Transverse colon (tissue), 4 donors: ENCODE measurements around the gene DSG2. TPM values are rescaled to one million over a fixed set of nuclear protein-coding genes. Genes with fewer than 3 reads are reported as not detected.

ENCODE experiments used
- DNase-seq: peaks from one replicate; pipeline ENCODE4 v3.0.0-alpha.2; 2019
- H3K27ac ChIP-seq, 4 donors: fragments of 200-600 bp; sonication (generic); 2 replicates each; pipeline ENCODE4 v1.5.1; 2016 to 2018; ENCODE audit warnings: inconsistent platforms in 4 of 4
- H3K27me3 ChIP-seq: fragments of 200-600 bp; sonication (generic); 2 replicates; pipeline ENCODE4 v1.5.1; 2017; ENCODE audit warnings: inconsistent platforms
- H3K36me3 ChIP-seq, 4 donors: fragments of 200-600 bp; sonication (generic); 2 replicates each; pipeline ENCODE4 v1.5.1; 2017 to 2019; ENCODE audit warnings: inconsistent platforms in 4 of 4
- H3K4me1 ChIP-seq, 4 donors: fragments of 200-600 bp; sonication (generic); 2 replicates each; pipeline ENCODE4 v1.5.1; 2017 to 2020; ENCODE audit warnings: inconsistent platforms in 4 of 4
- H3K4me3 ChIP-seq, 4 donors: fragments of 200-600 bp; sonication (generic); 1 replicate in 1 of 4; 2 replicates in 3 of 4; pipeline versions ENCODE4 v1.5.1 to v1.6.1; 2017 to 2019; ENCODE audit warnings: inconsistent platforms in 4 of 4
- H3K9me3 ChIP-seq, 2 donors: fragments of 200-600 bp; sonication (generic); 2 replicates each; pipeline ENCODE4 v1.5.1; 2017 to 2019; ENCODE audit warnings: inconsistent platforms in 2 of 2
- CTCF ChIP-seq, 5 experiments: fragments of 200-600 bp in 3 of 5; fragments of 450-650 bp in 2 of 5; sonication (generic) in 3 of 5; IDR thresholded peaks; 1 replicate in 2 of 5; 2 replicates in 3 of 5; pipeline ENCODE4 v1.5.1; 2016 to 2017; ENCODE audit warnings: antibody characterized with exemption in 5 of 5, inconsistent platforms in 3 of 5, mild to moderate bottlenecking in 2 of 5, moderate library complexity in 1 of 5
- EP300 ChIP-seq: sonication (generic); formaldehyde crosslinking; IDR thresholded peaks from one replicate; pipeline ENCODE4 v1.6.1; 2017; ENCODE audit warnings: antibody characterized with exemption, low read depth
- POLR2A ChIP-seq: fragments of 450-650 bp; IDR thresholded peaks from one replicate; pipeline ENCODE4 v1.6.1; 2016; ENCODE audit warnings: antibody characterized with exemption, mild to moderate bottlenecking, moderate library complexity
- POLR2AphosphoS5 ChIP-seq, 3 donors: sonication (generic); formaldehyde crosslinking; IDR thresholded peaks; one replicate each; pipeline ENCODE4 v1.6.1; 2016; ENCODE audit warnings: antibody characterized with exemption in 3 of 3
- WGBS, 2 donors: methylation state at CpG; one replicate each; pipeline ENCODE4 v1.1.5; 2018; ENCODE audit warnings: low coverage in 1 of 2; 5-methylcytosine and 5-hydroxymethylcytosine counted together
- in situ Hi-C, 4 donors: fragments of 200-750 bp; cut with MboI; loops; one replicate each; pipeline versions ENCODE4 v1.15.0 to v1.15.1; 2017; ENCODE audit warnings: low sequenced_read_pairs in 3 of 4, low pct_ligation_motif_present in 1 of 4, low pct_unique_long_range_greater_than_20kb in 1 of 4
- intact Hi-C: fragments of 100-400 bp; cut with DNase I; formaldehyde crosslinking; loops from one replicate; pipeline ENCODE4 v1.15.1; 2023; ENCODE audit warnings: low total_unique reads
- total RNA-seq, 4 donors: library from RNA; depleted of rRNA; stranded (reverse); fragments of >200 nt; gene quantifications; one replicate each; pipeline ENCODE4 v1.1.0, GENCODE V29; 2016

DSG2 gene
- total RNA-seq, 4 donors from 2014 or later = 59.3 to 272 (median 198) TPM

GRCh38 chr18:31574359-31574758, 76.4 kb downstream of the DSG2 start:
- 73 to 80% methylated on average over 1 of the region's 1 CpG for WGBS, 2 donors
- no peak for DNase-seq
- Histone ChIP-seq H3K27ac (no peak overlapping the region), H3K4me3 (no peak overlapping the region), H3K9me3 (no peaks in the 10 kb centered on the region), H3K27me3 (no peaks in the 10 kb centered on the region), H3K36me3 (no peaks in the 10 kb centered on the region), H3K4me1 (no peaks in the 10 kb centered on the region)
- TF ChIP-seq POLR2A = no peak
- no peak for TF ChIP-seq CTCF (IDR thresholded peaks at IDR 0.05)
- no peak for TF ChIP-seq EP300
- no peak for TF ChIP-seq POLR2AphosphoS5 (IDR thresholded peaks at IDR 0.05)
- intact Hi-C loops (loop anchor here (10.0 kb wide), 1 partner anchor 400 kb away; no protein-coding TSS in a partner anchor), in situ Hi-C loops (loop anchor here (25.0 kb wide), 3 partner anchors 138 to 388 kb away; no protein-coding TSS in a partner anchor)

- DNase-seq = no peak
- Histone ChIP-seq H3K36me3 (no peaks in the 10 kb centered on the region), H3K4me1 (no peaks in the 10 kb centered on the region), H3K9me3 (no peaks in the 10 kb centered on the region), H3K27ac (no peak overlapping the region), H3K4me3 (no peak overlapping the region), H3K27me3 (no peaks in the 10 kb centered on the region)
- intact Hi-C loops (loop anchor here (10.0 kb wide), 1 partner anchor 399 kb away; no protein-coding TSS in a partner anchor), in situ Hi-C loops (no loop called here)
- TF ChIP-seq POLR2A = no peak
- TF ChIP-seq POLR2AphosphoS5 (IDR thresholded peaks at IDR 0.05) = no peak
- TF ChIP-seq CTCF (IDR thresholded peaks at IDR 0.05) = no peak
- no peak for TF ChIP-seq EP300
- 73 to 83% methylated on average over 3 of the region's 3 CpGs for WGBS, 2 donors
Observed at GRCh38 chr18:31575515-31576257, 77.7 kb downstream of the DSG2 start.

DNA sequence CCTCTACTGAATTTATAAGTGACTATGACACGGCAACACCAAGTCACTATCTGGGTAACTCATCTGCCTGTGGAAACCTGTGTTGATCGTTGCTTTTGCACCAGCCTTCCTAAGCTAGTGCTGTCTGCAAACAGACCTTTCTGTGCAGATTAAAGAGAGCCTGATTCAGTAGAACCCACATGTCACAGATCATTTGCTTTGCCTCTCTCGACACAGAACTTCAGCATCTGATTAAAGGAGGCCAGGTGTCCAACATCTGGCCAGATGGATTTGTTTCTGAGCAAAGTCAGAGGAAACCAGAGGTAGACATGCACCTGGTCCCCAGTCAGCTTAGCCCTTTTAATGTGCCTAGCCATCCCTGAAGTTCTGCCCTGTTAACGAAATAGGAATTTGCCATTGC, 78.7 kb downstream of the DSG2 start:
- intact Hi-C loops = loop anchor here (10.0 kb wide), 1 partner anchor 398 kb away; no protein-coding TSS in a partner anchor
- no peak for TF ChIP-seq CTCF (IDR thresholded peaks at IDR 0.05)
- TF ChIP-seq POLR2A = no peak
- TF ChIP-seq POLR2AphosphoS5 (IDR thresholded peaks at IDR 0.05) = no peak
- no peak for TF ChIP-seq EP300
- Histone ChIP-seq H3K27me3 (no peaks in the 10 kb centered on the region), H3K27ac (no peak overlapping the region), H3K4me1 (peaks cover 0 to 4% (median 0%) of the 10 kb centered on the region in 4 donors), H3K36me3 (no peaks in the 10 kb centered on the region), H3K9me3 (no peaks in the 10 kb centered on the region), H3K4me3 (no peak overlapping the region)
- WGBS, 2 donors = 57 to 70% methylated on average over 4 of the region's 4 CpGs
- no peak for DNase-seq
- in situ Hi-C loops = no loop called here

- Histone ChIP-seq H3K4me3 (no peak overlapping the region), H3K4me1 (peaks cover 0 to 9% (median 0%) of the 10 kb centered on the region in 4 donors), H3K9me3 (no peaks in the 10 kb centered on the region), H3K36me3 (no peaks in the 10 kb centered on the region), H3K27ac (no peak overlapping the region), H3K27me3 (no peaks in the 10 kb centered on the region)
- 68% methylated on average over 1 of the region's 1 CpG; no CpG with 5 or more reads in 1 of the 2 donors for WGBS, 2 donors
- in situ Hi-C loops (no loop called here), intact Hi-C loops (loop anchor here (10.0 kb wide), 1 partner anchor 398 kb away; no protein-coding TSS in a partner anchor)
- TF ChIP-seq POLR2A (no peak), EP300 (no peak), CTCF (IDR thresholded peaks at IDR 0.05) (no peak), POLR2AphosphoS5 (IDR thresholded peaks at IDR 0.05) (no peak)
- DNase-seq = no peak
Observed at GRCh38 chr18:31577195-31577594, 79.2 kb downstream of the DSG2 start.
